ENCODE data around the gene FYCO1. TPM values are rescaled to one million over a fixed set of nuclear protein-coding genes. Genes with fewer than 3 reads are reported as not detected.
A peak's percentile ranks its signal among the peaks of the same experiment; 100 is the strongest.

Gene FYCO1
- total and polyA plus RNA-seq, 5 donors: 62.7 to 114 (median 85.8) TPM

GRCh38 chr3:45969116-45969515 lies 26.5 kb downstream of the FYCO1 start:
- DNase-seq: no peak
- no peaks in the 10 kb centered on the region for H3K27me3 ChIP-seq (ENCODE audit: control insufficient read depth, insufficient read depth)
- no peaks in the 10 kb centered on the region for H3K9me3 ChIP-seq (ENCODE audit: control insufficient read depth, low read length)
- intact Hi-C loops (cut with DNase I): no loop called here
- 88% methylated on average over 3 of the region's 3 CpGs for WGBS
- ATAC-seq: no peak
- H3K4me3 ChIP-seq (ENCODE audit: low read length): no peak overlapping the region
- peaks cover 7% of the 10 kb centered on the region for H3K4me1 ChIP-seq (ENCODE audit: control insufficient read depth, insufficient read depth, low read length)
- H3K27ac ChIP-seq (ENCODE audit: low read length): no peak overlapping the region

- peaks cover 7% of the 10 kb centered on the region for H3K4me1 ChIP-seq (ENCODE audit: control insufficient read depth, insufficient read depth, low read length)
- intact Hi-C loops (cut with DNase I): no loop called here
- ATAC-seq (peak in 1 of 2 donors; percentile 34), DNase-seq (no peak)
- no peak overlapping the region for H3K27ac ChIP-seq (ENCODE audit: low read length)
- H3K4me3 ChIP-seq (ENCODE audit: low read length): no peak overlapping the region
- no peaks in the 10 kb centered on the region for H3K27me3 ChIP-seq (ENCODE audit: control insufficient read depth, insufficient read depth)
- WGBS: 48% methylated on average over 2 of the region's 2 CpGs
- no peaks in the 10 kb centered on the region for H3K9me3 ChIP-seq (ENCODE audit: control insufficient read depth, low read length)
Measured at GRCh38 chr3:45968706-45969105, 26.9 kb downstream of the FYCO1 start.

- no peak overlapping the region for H3K4me3 ChIP-seq (ENCODE audit: low read length)
- no peaks in the 10 kb centered on the region for H3K9me3 ChIP-seq (ENCODE audit: control insufficient read depth, low read length)
- 66% methylated on average over 9 of the region's 9 CpGs for WGBS
- peaks cover 7% of the 10 kb centered on the region for H3K4me1 ChIP-seq (ENCODE audit: control insufficient read depth, insufficient read depth, low read length)
- intact Hi-C loops (cut with DNase I): no loop called here
- DNase-seq (peak in 2 of 3 donors; percentile 78 to 80), ATAC-seq (peak; percentile 36 to 51)
- no peak overlapping the region for H3K27ac ChIP-seq (ENCODE audit: low read length)
- H3K27me3 ChIP-seq (ENCODE audit: control insufficient read depth, insufficient read depth): no peaks in the 10 kb centered on the region
Measured at GRCh38 chr3:45968149-45968548, 27.5 kb downstream of the FYCO1 start.

GRCh38 chr3:45967724-45968123 lies 27.9 kb downstream of the FYCO1 start:
- intact Hi-C loops (cut with DNase I): no loop called here
- Histone ChIP-seq H3K27ac (ENCODE audit: low read length) (no peak overlapping the region), H3K4me1 (ENCODE audit: control insufficient read depth, insufficient read depth, low read length) (peaks cover 7% of the 10 kb centered on the region), H3K4me3 (ENCODE audit: low read length) (no peak overlapping the region), H3K27me3 (ENCODE audit: control insufficient read depth, insufficient read depth) (no peaks in the 10 kb centered on the region), H3K9me3 (ENCODE audit: control insufficient read depth, low read length) (no peaks in the 10 kb centered on the region)
- ATAC-seq: peak; percentile 18 to 30
- peak; percentile 39 to 78 (median 75) for DNase-seq
- 55% methylated on average over 8 of the region's 8 CpGs for WGBS

GRCh38 chr3:45966950-45967640 lies 28.5 kb downstream of the FYCO1 start:
- no peak overlapping the region for H3K4me3 ChIP-seq (ENCODE audit: low read length)
- ATAC-seq (peak; percentile 12 to 30), DNase-seq (peak in 2 of 3 donors; percentile 64 to 70)
- H3K27ac ChIP-seq (ENCODE audit: low read length): no peak overlapping the region
- WGBS: 70% methylated on average over 16 of the region's 16 CpGs
- H3K9me3 ChIP-seq (ENCODE audit: control insufficient read depth, low read length): no peaks in the 10 kb centered on the region
- H3K4me1 ChIP-seq (ENCODE audit: control insufficient read depth, insufficient read depth, low read length): peaks cover 7% of the 10 kb centered on the region
- H3K27me3 ChIP-seq (ENCODE audit: control insufficient read depth, insufficient read depth): no peaks in the 10 kb centered on the region
- intact Hi-C loops (cut with DNase I): no loop called here

GRCh38 chr3:45966371-45966791 lies 29.2 kb downstream of the FYCO1 start:
- H3K27ac ChIP-seq (ENCODE audit: low read length): no peak overlapping the region
- no peaks in the 10 kb centered on the region for H3K9me3 ChIP-seq (ENCODE audit: control insufficient read depth, low read length)
- peaks cover 7% of the 10 kb centered on the region for H3K4me1 ChIP-seq (ENCODE audit: control insufficient read depth, insufficient read depth, low read length)
- no peak overlapping the region for H3K4me3 ChIP-seq (ENCODE audit: low read length)
- DNase-seq: peak in 2 of 3 donors; percentile 83 to 84
- WGBS: 64% methylated on average over 17 of the region's 17 CpGs
- ATAC-seq: peak; percentile 25 to 58
- intact Hi-C loops (cut with DNase I): no loop called here
- no peaks in the 10 kb centered on the region for H3K27me3 ChIP-seq (ENCODE audit: control insufficient read depth, insufficient read depth)

- H3K9me3 ChIP-seq (ENCODE audit: control insufficient read depth, low read length): no peaks in the 10 kb centered on the region
- DNase-seq (no peak), ATAC-seq (no peak)
- H3K4me1 ChIP-seq (ENCODE audit: control insufficient read depth, insufficient read depth, low read length): peaks cover 7% of the 10 kb centered on the region
- no peak overlapping the region for H3K4me3 ChIP-seq (ENCODE audit: low read length)
- intact Hi-C loops (cut with DNase I): no loop called here
- WGBS: 79% methylated on average over 4 of the region's 4 CpGs
- no peaks in the 10 kb centered on the region for H3K27me3 ChIP-seq (ENCODE audit: control insufficient read depth, insufficient read depth)
- H3K27ac ChIP-seq (ENCODE audit: low read length): no peak overlapping the region
Measured at GRCh38 chr3:45965653-45966052, 30.0 kb downstream of the FYCO1 start.

GRCh38 chr3:45965253-45965652 lies 30.4 kb downstream of the FYCO1 start:
- WGBS: 83% methylated on average over 4 of the region's 4 CpGs
- ATAC-seq (no peak), DNase-seq (no peak)
- intact Hi-C loops (cut with DNase I): no loop called here
- H3K27me3 ChIP-seq (ENCODE audit: control insufficient read depth, insufficient read depth): no peaks in the 10 kb centered on the region
- H3K4me1 ChIP-seq (ENCODE audit: control insufficient read depth, insufficient read depth, low read length): peaks cover 7% of the 10 kb centered on the region
- no peak overlapping the region for H3K4me3 ChIP-seq (ENCODE audit: low read length)
- H3K9me3 ChIP-seq (ENCODE audit: control insufficient read depth, low read length): no peaks in the 10 kb centered on the region
- no peak overlapping the region for H3K27ac ChIP-seq (ENCODE audit: low read length)

- Histone ChIP-seq H3K27me3 (ENCODE audit: control insufficient read depth, insufficient read depth) (no peaks in the 10 kb centered on the region), H3K9me3 (ENCODE audit: control insufficient read depth, low read length) (no peaks in the 10 kb centered on the region), H3K27ac (ENCODE audit: low read length) (no peak overlapping the region), H3K4me1 (ENCODE audit: control insufficient read depth, insufficient read depth, low read length) (peaks cover 7% of the 10 kb centered on the region), H3K4me3 (ENCODE audit: low read length) (no peak overlapping the region)
- no peak for DNase-seq
- no peak for ATAC-seq
- 89% methylated on average over 8 of the region's 8 CpGs for WGBS
- intact Hi-C loops (cut with DNase I): no loop called here
Measured at GRCh38 chr3:45964139-45964538, 31.5 kb downstream of the FYCO1 start.

- H3K27ac ChIP-seq (ENCODE audit: low read length): no peak overlapping the region
- DNase-seq (no peak), ATAC-seq (no peak)
- intact Hi-C loops (cut with DNase I): no loop called here
- H3K27me3 ChIP-seq (ENCODE audit: control insufficient read depth, insufficient read depth): no peaks in the 10 kb centered on the region
- H3K4me1 ChIP-seq (ENCODE audit: control insufficient read depth, insufficient read depth, low read length): peaks cover 2% of the 10 kb centered on the region
- WGBS: 94% methylated on average over 5 of the region's 5 CpGs
- no peaks in the 10 kb centered on the region for H3K9me3 ChIP-seq (ENCODE audit: control insufficient read depth, low read length)
- H3K4me3 ChIP-seq (ENCODE audit: low read length): no peak overlapping the region
Measured at GRCh38 chr3:45962033-45962432, 33.6 kb downstream of the FYCO1 start.

- no peaks in the 10 kb centered on the region for H3K27me3 ChIP-seq (ENCODE audit: control insufficient read depth, insufficient read depth)
- H3K9me3 ChIP-seq (ENCODE audit: control insufficient read depth, low read length): no peaks in the 10 kb centered on the region
- ATAC-seq (no peak), DNase-seq (no peak)
- WGBS: 79% methylated on average over 2 of the region's 2 CpGs
- H3K27ac ChIP-seq (ENCODE audit: low read length): no peak overlapping the region
- no peak overlapping the region for H3K4me3 ChIP-seq (ENCODE audit: low read length)
- H3K4me1 ChIP-seq (ENCODE audit: control insufficient read depth, insufficient read depth, low read length): no peaks in the 10 kb centered on the region
- intact Hi-C loops (cut with DNase I): no loop called here
Measured at GRCh38 chr3:45960289-45960688, 35.3 kb downstream of the FYCO1 start.

- Histone ChIP-seq H3K4me3 (ENCODE audit: low read length) (no peak overlapping the region), H3K4me1 (ENCODE audit: control insufficient read depth, insufficient read depth, low read length) (no peaks in the 10 kb centered on the region), H3K27me3 (ENCODE audit: control insufficient read depth, insufficient read depth) (no peaks in the 10 kb centered on the region), H3K9me3 (ENCODE audit: control insufficient read depth, low read length) (no peaks in the 10 kb centered on the region), H3K27ac (ENCODE audit: low read length) (no peak overlapping the region)
- intact Hi-C loops (cut with DNase I): no loop called here
- ATAC-seq: peak in 1 of 2 donors; percentile 8
- WGBS: 95% methylated on average over 7 of the region's 7 CpGs
- DNase-seq: no peak
Measured at GRCh38 chr3:45959201-45959600, 36.4 kb downstream of the FYCO1 start.
